Endodermal cell (in vitro differentiated cells): Measurements from ENCODE around the gene UPP1. TPM values are rescaled to one million over a fixed set of nuclear protein-coding genes. Genes with fewer than 3 reads are reported as not detected.

Source experiments
- DNase-seq: peaks from one replicate; pipeline ENCODE4 v3.0.0-alpha.2; 2017
- H3K27ac ChIP-seq: 2 replicates; pipeline ENCODE4 v1.5.1; 2013; ENCODE audit warnings: mild to moderate bottlenecking, low read depth, low read length, moderate library complexity
- H3K27me3 ChIP-seq: 2 replicates; pipeline ENCODE4 v1.6.1; 2013; ENCODE audit warnings: mild to moderate bottlenecking, low read length, moderate library complexity; ENCODE audit not compliant: insufficient read depth, control insufficient read depth, poor library complexity, severe bottlenecking
- H3K36me3 ChIP-seq: 2 replicates; pipeline ENCODE4 v1.7.0; 2013; ENCODE audit warnings: mild to moderate bottlenecking, low read length, moderate library complexity; ENCODE audit not compliant: control insufficient read depth, insufficient read depth
- H3K4me1 ChIP-seq: one replicate; pipeline ENCODE4 v1.7.0; 2013; ENCODE audit warnings: low read length; ENCODE audit not compliant: control insufficient read depth, insufficient read depth
- H3K4me3 ChIP-seq: 2 replicates; pipeline ENCODE4 v1.5.1; 2013; ENCODE audit warnings: mild to moderate bottlenecking, low read length, moderate library complexity
- H3K9ac ChIP-seq: 2 replicates; pipeline ENCODE4 v1.6.1; 2013; ENCODE audit warnings: mild to moderate bottlenecking, low read length, moderate library complexity; ENCODE audit not compliant: poor library complexity, severe bottlenecking; ENCODE audit errors: extremely low read depth
- H3K9me3 ChIP-seq: 2 replicates; pipeline ENCODE4 v1.6.1; 2013; ENCODE audit warnings: mild to moderate bottlenecking, low read length, moderate library complexity; ENCODE audit not compliant: control insufficient read depth
- H3K27ac Mint-ChIP-seq: 2 replicates; pipeline ENCODE4 v1.8.0; 2020; ENCODE audit warnings: mixed read lengths
- H3K27me3 Mint-ChIP-seq: 2 replicates; pipeline ENCODE4 v1.8.0; 2021; ENCODE audit warnings: mild to moderate bottlenecking, mixed read lengths; ENCODE audit not compliant: insufficient read depth
- H3K36me3 Mint-ChIP-seq: 2 replicates; pipeline ENCODE4 v1.8.0; 2020; ENCODE audit warnings: low read depth, mixed read lengths
- H3K4me1 Mint-ChIP-seq: 2 replicates; pipeline ENCODE4 v1.8.0; 2020; ENCODE audit warnings: mixed read lengths
- H3K4me3 Mint-ChIP-seq: 2 replicates; pipeline ENCODE4 v1.8.0; 2020; ENCODE audit warnings: mild to moderate bottlenecking, moderate library complexity, mixed read lengths
- H3K9me3 Mint-ChIP-seq: 2 replicates; pipeline ENCODE4 v1.8.0; 2020; ENCODE audit warnings: mild to moderate bottlenecking, mixed read lengths
- WGBS, 2 experiments: methylation state at CpG; one replicate each; pipeline versions ENCODE4 v1.1.5 to v1.1.7; 2013; ENCODE audit warnings: missing lambda C conversion rate in 2 of 2, mixed read lengths in 1 of 2; ENCODE audit not compliant: insufficient coverage in 1 of 2, insufficient read length in 1 of 2; 5-methylcytosine and 5-hydroxymethylcytosine counted together
- total RNA-seq, 2 donors: library from RNA; stranded (reverse); fragmentation: NEBNext Ultra II Directional in 1 of 2; extraction: Animal tissue kit (Norgen Biotek cat#: 25700) in 1 of 2; gene quantifications; 2 replicates in 1 of 2; 3 replicates in 1 of 2; pipeline ENCODE4 v1.2.1, GENCODE V29; 2021
- TF ChIP-seq, protein P1 (sequence below): fragments of 200-600 bp; sonication (generic); conservative IDR thresholded peaks from 2 replicates; pipeline ENCODE4 v1.5.0; 2021; ENCODE audit warnings: antibody characterized with exemption, mild to moderate bottlenecking

Gene UPP1
- total RNA-seq, 2 donors from 2014 or later = 40.5 to 46.3 TPM

- Mint-ChIP-seq H3K4me1 (peaks cover 36% of the 10 kb centered on the region), H3K4me3 (no peak overlapping the region), H3K36me3 (peaks cover 7% of the 10 kb centered on the region), H3K9me3 (peaks cover 43% of the 10 kb centered on the region), H3K27me3 (no peaks in the 10 kb centered on the region), H3K27ac (no peak overlapping the region)
- Histone ChIP-seq H3K9me3 (peaks cover 27% of the 10 kb centered on the region), H3K4me3 (no peak overlapping the region), H3K36me3 (no peaks in the 10 kb centered on the region), H3K9ac (no peak overlapping the region), H3K27me3 (no peaks in the 10 kb centered on the region), H3K4me1 (no peaks in the 10 kb centered on the region), H3K27ac (no peak overlapping the region)
- 98 to 100% methylated on average over 1 to 2 of the region's 2 CpGs for WGBS, 2 experiments
- TF ChIP-seq, protein P1, sequence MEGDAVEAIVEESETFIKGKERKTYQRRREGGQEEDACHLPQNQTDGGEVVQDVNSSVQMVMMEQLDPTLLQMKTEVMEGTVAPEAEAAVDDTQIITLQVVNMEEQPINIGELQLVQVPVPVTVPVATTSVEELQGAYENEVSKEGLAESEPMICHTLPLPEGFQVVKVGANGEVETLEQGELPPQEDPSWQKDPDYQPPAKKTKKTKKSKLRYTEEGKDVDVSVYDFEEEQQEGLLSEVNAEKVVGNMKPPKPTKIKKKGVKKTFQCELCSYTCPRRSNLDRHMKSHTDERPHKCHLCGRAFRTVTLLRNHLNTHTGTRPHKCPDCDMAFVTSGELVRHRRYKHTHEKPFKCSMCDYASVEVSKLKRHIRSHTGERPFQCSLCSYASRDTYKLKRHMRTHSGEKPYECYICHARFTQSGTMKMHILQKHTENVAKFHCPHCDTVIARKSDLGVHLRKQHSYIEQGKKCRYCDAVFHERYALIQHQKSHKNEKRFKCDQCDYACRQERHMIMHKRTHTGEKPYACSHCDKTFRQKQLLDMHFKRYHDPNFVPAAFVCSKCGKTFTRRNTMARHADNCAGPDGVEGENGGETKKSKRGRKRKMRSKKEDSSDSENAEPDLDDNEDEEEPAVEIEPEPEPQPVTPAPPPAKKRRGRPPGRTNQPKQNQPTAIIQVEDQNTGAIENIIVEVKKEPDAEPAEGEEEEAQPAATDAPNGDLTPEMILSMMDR = no peak
- DNase-seq = no peak
Measured at GRCh38 chr7:48148311-48148710, 59.2 kb downstream of the UPP1 start.

DNA sequence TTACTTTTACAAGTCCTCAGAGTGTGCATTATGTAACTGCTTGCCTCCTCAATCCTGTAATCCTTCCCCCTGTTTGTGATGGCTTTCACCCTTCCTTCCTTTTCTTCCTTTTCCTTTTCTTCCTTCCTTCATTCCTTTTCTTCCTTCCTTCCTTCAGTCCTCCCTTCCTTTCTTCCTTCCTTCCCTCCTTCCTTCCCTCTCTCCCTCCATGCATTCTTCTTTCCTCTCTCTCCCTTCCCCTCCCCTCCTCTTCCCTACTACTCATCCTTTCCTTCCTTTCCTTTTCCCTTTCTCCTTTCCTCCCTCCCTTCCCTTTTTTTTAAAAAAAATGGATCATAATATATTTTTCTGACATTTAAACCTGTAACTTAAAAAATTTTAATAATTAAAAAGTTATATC is 60.0 kb downstream of the UPP1 start:
- H3K27me3 Mint-ChIP-seq = no peaks in the 10 kb centered on the region
- H3K36me3 Mint-ChIP-seq = peaks cover 6% of the 10 kb centered on the region
- H3K4me1 Mint-ChIP-seq = peaks cover 35% of the 10 kb centered on the region
- Histone ChIP-seq H3K9ac (no peak overlapping the region), H3K27me3 (no peaks in the 10 kb centered on the region), H3K9me3 (peaks cover 27% of the 10 kb centered on the region), H3K4me1 (no peaks in the 10 kb centered on the region), H3K4me3 (no peak overlapping the region), H3K27ac (no peak overlapping the region), H3K36me3 (no peaks in the 10 kb centered on the region)
- H3K27ac Mint-ChIP-seq = no peak overlapping the region
- DNase-seq = no peak
- no peak overlapping the region for H3K4me3 Mint-ChIP-seq
- TF ChIP-seq, protein P1 = no peak
- peaks cover 41% of the 10 kb centered on the region for H3K9me3 Mint-ChIP-seq

- WGBS, 2 experiments = 69 to 97% methylated on average over 2 to 3 of the region's 3 CpGs
- Histone ChIP-seq H3K36me3 (no peaks in the 10 kb centered on the region), H3K9ac (no peak overlapping the region), H3K27ac (no peak overlapping the region), H3K4me3 (no peak overlapping the region), H3K4me1 (no peaks in the 10 kb centered on the region), H3K27me3 (no peaks in the 10 kb centered on the region), H3K9me3 (peaks cover 17% of the 10 kb centered on the region)
- TF ChIP-seq, protein P1 = no peak
- peaks cover 5% of the 10 kb centered on the region for H3K36me3 Mint-ChIP-seq
- no peak overlapping the region for H3K4me3 Mint-ChIP-seq
- no peak overlapping the region for H3K27ac Mint-ChIP-seq
- H3K9me3 Mint-ChIP-seq = peaks cover 38% of the 10 kb centered on the region
- H3K27me3 Mint-ChIP-seq = no peaks in the 10 kb centered on the region
- peaks cover 32% of the 10 kb centered on the region for H3K4me1 Mint-ChIP-seq
- no peak for DNase-seq
Measured at GRCh38 chr7:48150086-48150485, 61.0 kb downstream of the UPP1 start.
